Vagina (tissue), 2 donors: ENCODE results near the gene CAV1.

Experiments used
- CTCF ChIP-seq, 3 experiments: fragments of 450-650 bp in 2 of 3; fragments of 200-600 bp in 1 of 3; sonication (generic) in 1 of 3; IDR thresholded peaks; one replicate each; pipeline ENCODE4 v1.5.1; 2017 to 2019; ENCODE audit warnings: antibody characterized with exemption in 3 of 3, mild to moderate bottlenecking in 2 of 3, moderate library complexity in 2 of 3
- POLR2A ChIP-seq, 2 donors: fragments of 450-650 bp; IDR thresholded peaks; one replicate each; pipeline ENCODE4 v1.6.1; 2017; ENCODE audit warnings: antibody characterized with exemption in 2 of 2, mild to moderate bottlenecking in 2 of 2, moderate library complexity in 2 of 2

GRCh38 chr7:116571037-116571436 is 46.2 kb downstream of the CAV1 start:
- TF ChIP-seq CTCF (IDR thresholded peaks at IDR 0.05) (no peak), POLR2A (IDR thresholded peaks at IDR 0.05) (no peak)
